Measurements from ENCODE around the gene DHRS2.
"Not testable (repeated sequence)": the region's sequence is repeated elsewhere in the genome, so short reads cannot be mapped to it uniquely, and the experiment has no call there.

DHRS2 gene

GRCh38 chr14:23605931-23606585, 30.1 kb upstream of the DHRS2 start:
- peak; percentile 6 for DNase-seq
- peak; percentile 84 to 93 for ATAC-seq (replicated peaks)
- H3K9me3 Mint-ChIP-seq, result peaks cover 0 to 2% of the 10 kb centered on the region in 2 donors
- H3K4me1 Mint-ChIP-seq, result peaks cover 8 to 12% of the 10 kb centered on the region in 2 donors
- no peaks in the 10 kb centered on the region for H3K36me3 Mint-ChIP-seq
- no peak overlapping the region for H3K4me3 Mint-ChIP-seq
- peak overlapping the region; percentile 25 for H3K27ac Mint-ChIP-seq
- peaks cover 8 to 11% of the 10 kb centered on the region in 2 donors for H3K27me3 Mint-ChIP-seq

- Mint-ChIP-seq H3K36me3 (no peaks in the 10 kb centered on the region), H3K4me1 (peaks cover 8 to 12% of the 10 kb centered on the region in 2 donors), H3K27me3 (peaks cover 12 to 15% of the 10 kb centered on the region in 2 donors), H3K27ac (no peak overlapping the region), H3K9me3 (peaks cover 0 to 2% of the 10 kb centered on the region in 2 donors), H3K4me3 (no peak overlapping the region)
- DNase-seq (no peak), ATAC-seq (replicated peaks) (no peak)
These were observed 27.7 kb upstream of the DHRS2 start for GRCh38 chr14:23608454-23608853.

GRCh38 chr14:23609001-23609400, 27.2 kb upstream of the DHRS2 start:
- Mint-ChIP-seq H3K4me3 (no peak overlapping the region), H3K36me3 (no peaks in the 10 kb centered on the region), H3K27me3 (peaks cover 15 to 18% of the 10 kb centered on the region in 2 donors), H3K4me1 (peaks cover 8 to 12% of the 10 kb centered on the region in 2 donors), H3K9me3 (peaks cover 0 to 2% of the 10 kb centered on the region in 2 donors), H3K27ac (no peak overlapping the region)
- ATAC-seq (replicated peaks) (no peak), DNase-seq (no peak)

GRCh38 chr14:23609411-23610089, 26.6 kb upstream of the DHRS2 start:
- not testable (repeated sequence) for H3K27ac Mint-ChIP-seq; ATAC-seq (replicated peaks); H3K9me3 Mint-ChIP-seq; DNase-seq; H3K36me3 Mint-ChIP-seq; H3K4me3 Mint-ChIP-seq
- peaks cover 8 to 12% of the 10 kb centered on the region in 2 donors for H3K4me1 Mint-ChIP-seq
- H3K27me3 Mint-ChIP-seq, result peaks cover 21 to 24% of the 10 kb centered on the region in 2 donors

- DNase-seq (no peak), ATAC-seq (replicated peaks) (no peak)
- H3K27me3 Mint-ChIP-seq, result peaks cover 25% of the 10 kb centered on the region in 2 donors
- H3K9me3 Mint-ChIP-seq, result peaks cover 0 to 2% of the 10 kb centered on the region in 2 donors
- H3K4me1 Mint-ChIP-seq, result peaks cover 8 to 12% of the 10 kb centered on the region in 2 donors
- H3K36me3 Mint-ChIP-seq, result no peaks in the 10 kb centered on the region
- H3K27ac Mint-ChIP-seq, result no peak overlapping the region
- no peak overlapping the region for H3K4me3 Mint-ChIP-seq
These were observed 25.9 kb upstream of the DHRS2 start for GRCh38 chr14:23610090-23610814.

GRCh38 chr14:23610815-23611289, 25.3 kb upstream of the DHRS2 start:
- Mint-ChIP-seq H3K9me3 (peaks cover 0 to 2% of the 10 kb centered on the region in 2 donors), H3K4me1 (peaks cover 4 to 7% of the 10 kb centered on the region in 2 donors), H3K27ac (no peak overlapping the region), H3K36me3 (no peaks in the 10 kb centered on the region), H3K27me3 (peaks cover 25% of the 10 kb centered on the region in 2 donors), H3K4me3 (no peak overlapping the region)
- no peak for ATAC-seq (replicated peaks)
- DNase-seq, result no peak

- DNase-seq (no peak), ATAC-seq (replicated peaks) (no peak)
- H3K27ac Mint-ChIP-seq, result no peak overlapping the region
- H3K9me3 Mint-ChIP-seq, result peaks cover 0 to 2% of the 10 kb centered on the region in 2 donors
- H3K4me1 Mint-ChIP-seq, result no peaks in the 10 kb centered on the region
- H3K36me3 Mint-ChIP-seq, result no peaks in the 10 kb centered on the region
- no peak overlapping the region for H3K4me3 Mint-ChIP-seq
- H3K27me3 Mint-ChIP-seq, result peaks cover 21 to 22% of the 10 kb centered on the region in 2 donors
These were observed 23.8 kb upstream of the DHRS2 start for GRCh38 chr14:23612354-23612732.

GRCh38 chr14:23612802-23613201, 23.4 kb upstream of the DHRS2 start:
- DNase-seq (no peak), ATAC-seq (replicated peaks) (no peak)
- H3K27ac Mint-ChIP-seq, result no peak overlapping the region
- H3K27me3 Mint-ChIP-seq, result peaks cover 19 to 21% of the 10 kb centered on the region in 2 donors
- H3K4me1 Mint-ChIP-seq, result no peaks in the 10 kb centered on the region
- no peak overlapping the region for H3K4me3 Mint-ChIP-seq
- no peaks in the 10 kb centered on the region for H3K36me3 Mint-ChIP-seq
- H3K9me3 Mint-ChIP-seq, result peaks cover 0 to 2% of the 10 kb centered on the region in 2 donors

GRCh38 chr14:23613242-23614070, 22.7 kb upstream of the DHRS2 start:
- peaks cover 19 to 24% of the 10 kb centered on the region in 2 donors for H3K27me3 Mint-ChIP-seq
- DNase-seq, result no peak
- no peak overlapping the region for H3K4me3 Mint-ChIP-seq
- H3K9me3 Mint-ChIP-seq, result peaks cover 0 to 2% of the 10 kb centered on the region in 2 donors
- H3K4me1 Mint-ChIP-seq, result peaks cover 2% of the 10 kb centered on the region in 2 donors
- ATAC-seq (replicated peaks), result no peak
- no peaks in the 10 kb centered on the region for H3K36me3 Mint-ChIP-seq
- no peak overlapping the region for H3K27ac Mint-ChIP-seq

GRCh38 chr14:23614395-23614828, 21.8 kb upstream of the DHRS2 start:
- Mint-ChIP-seq H3K4me1 (peaks cover 3 to 11% of the 10 kb centered on the region in 2 donors), H3K4me3 (no peak overlapping the region), H3K36me3 (no peaks in the 10 kb centered on the region), H3K27ac (no peak overlapping the region), H3K9me3 (no peaks in the 10 kb centered on the region), H3K27me3 (peaks cover 21 to 25% of the 10 kb centered on the region in 2 donors)
- DNase-seq, result no peak
- no peak for ATAC-seq (replicated peaks)

GRCh38 chr14:23615856-23616255, 20.3 kb upstream of the DHRS2 start:
- Mint-ChIP-seq H3K27ac (no peak overlapping the region), H3K4me1 (peaks cover 3 to 11% of the 10 kb centered on the region in 2 donors), H3K4me3 (no peak overlapping the region), H3K27me3 (peaks cover 33 to 34% of the 10 kb centered on the region in 2 donors), H3K36me3 (no peaks in the 10 kb centered on the region), H3K9me3 (no peaks in the 10 kb centered on the region)
- ATAC-seq (replicated peaks) (peak in 1 of 2 donors; percentile 18), DNase-seq (no peak)

GRCh38 chr14:23617539-23617938, 18.6 kb upstream of the DHRS2 start:
- Mint-ChIP-seq H3K4me3 (no peak overlapping the region), H3K36me3 (no peaks in the 10 kb centered on the region), H3K27me3 (peaks cover 39 to 41% of the 10 kb centered on the region in 2 donors), H3K4me1 (peaks cover 3 to 11% of the 10 kb centered on the region in 2 donors), H3K27ac (no peak overlapping the region), H3K9me3 (no peaks in the 10 kb centered on the region)
- ATAC-seq (replicated peaks), result no peak
- DNase-seq, result no peak

GRCh38 chr14:23618415-23618988, 17.7 kb upstream of the DHRS2 start:
- Mint-ChIP-seq H3K36me3 (no peaks in the 10 kb centered on the region), H3K9me3 (no peaks in the 10 kb centered on the region), H3K27ac (no peak overlapping the region), H3K4me3 (no peak overlapping the region), H3K27me3 (peaks cover 44 to 48% of the 10 kb centered on the region in 2 donors), H3K4me1 (peaks cover 3 to 11% of the 10 kb centered on the region in 2 donors)
- DNase-seq (no peak), ATAC-seq (replicated peaks) (peak in 1 of 2 donors; percentile 27)
